GM06990 (cell line): ENCODE data around the gene NUP37.

Experiments
- DNase-seq: peaks from one replicate; pipeline ENCODE4 v3.0.0-alpha.2; 2011; ENCODE audit not compliant: insufficient read length; ENCODE audit errors: extremely low read depth
- H3K27me3 ChIP-seq: replicated peaks from 2 replicates; pipeline ENCODE4 v1.6.0; 2011; ENCODE audit warnings: low read length; ENCODE audit not compliant: control insufficient read depth, insufficient read depth
- H3K36me3 ChIP-seq: 2 replicates; pipeline ENCODE4 v1.5.1; 2011; ENCODE audit warnings: low read length; ENCODE audit not compliant: control insufficient read depth, insufficient read depth
- H3K4me3 ChIP-seq: replicated peaks from 2 replicates; pipeline ENCODE4 v1.5.1; 2011; ENCODE audit warnings: low read depth, mild to moderate bottlenecking, control low read depth, low read length
- CTCF ChIP-seq: IDR thresholded peaks from 2 replicates; pipeline ENCODE4 v1.5.1; 2011; ENCODE audit warnings: low read length, control low read depth, mild to moderate bottlenecking, inconsistent platforms; ENCODE audit not compliant: insufficient read depth, poor library complexity, severe bottlenecking

Gene NUP37

GRCh38 chr12:102031852-102032251 is 88.1 kb downstream of the NUP37 start:
- Histone ChIP-seq H3K4me3 (no peak overlapping the region), H3K27me3 (no peaks in the 10 kb centered on the region), H3K36me3 (0 out of 2 replicates have a peak, but pooled peaks cover 2% of the 10 kb centered on the region)
- DNase-seq = no peak
- no peak for TF ChIP-seq CTCF

GRCh38 chr12:102029141-102029540 is 90.8 kb downstream of the NUP37 start:
- no peak for TF ChIP-seq CTCF
- no peaks in the 10 kb centered on the region for H3K27me3 ChIP-seq
- DNase-seq = no peak
- no peak overlapping the region for H3K4me3 ChIP-seq
- H3K36me3 ChIP-seq = peaks cover 1% of the 10 kb centered on the region; the same call in 1 of the 2 replicates

GRCh38 chr12:102026728-102027127 is 93.2 kb downstream of the NUP37 start:
- no peaks in the 10 kb centered on the region for H3K27me3 ChIP-seq
- no peak overlapping the region for H3K4me3 ChIP-seq
- no peak for DNase-seq
- H3K36me3 ChIP-seq = peaks cover 1% of the 10 kb centered on the region
- no peak for TF ChIP-seq CTCF

- no peak overlapping the region for H3K4me3 ChIP-seq
- peaks cover 1% of the 10 kb centered on the region for H3K36me3 ChIP-seq
- H3K27me3 ChIP-seq = no peaks in the 10 kb centered on the region
- DNase-seq = no peak
- TF ChIP-seq CTCF = no peak
These were observed 95.1 kb downstream of the NUP37 start for GRCh38 chr12:102024765-102025164.

- Histone ChIP-seq H3K36me3 (peaks cover 1% of the 10 kb centered on the region), H3K27me3 (no peaks in the 10 kb centered on the region), H3K4me3 (no peak overlapping the region)
- no peak for DNase-seq
- no peak for TF ChIP-seq CTCF
These were observed 96.5 kb downstream of the NUP37 start for GRCh38 chr12:102023343-102023930.
